HG03521 (cell line): ENCODE results near the gene FXYD5.

Source experiments
- ATAC-seq: cut with Tn5 transposase; IDR thresholded peaks from one replicate; pipeline ENCODE4 v1.9.1; 2021; ENCODE audit warnings: mild to moderate bottlenecking, moderate library complexity; ENCODE audit not compliant: unreplicated experiment

Gene FXYD5

DNA sequence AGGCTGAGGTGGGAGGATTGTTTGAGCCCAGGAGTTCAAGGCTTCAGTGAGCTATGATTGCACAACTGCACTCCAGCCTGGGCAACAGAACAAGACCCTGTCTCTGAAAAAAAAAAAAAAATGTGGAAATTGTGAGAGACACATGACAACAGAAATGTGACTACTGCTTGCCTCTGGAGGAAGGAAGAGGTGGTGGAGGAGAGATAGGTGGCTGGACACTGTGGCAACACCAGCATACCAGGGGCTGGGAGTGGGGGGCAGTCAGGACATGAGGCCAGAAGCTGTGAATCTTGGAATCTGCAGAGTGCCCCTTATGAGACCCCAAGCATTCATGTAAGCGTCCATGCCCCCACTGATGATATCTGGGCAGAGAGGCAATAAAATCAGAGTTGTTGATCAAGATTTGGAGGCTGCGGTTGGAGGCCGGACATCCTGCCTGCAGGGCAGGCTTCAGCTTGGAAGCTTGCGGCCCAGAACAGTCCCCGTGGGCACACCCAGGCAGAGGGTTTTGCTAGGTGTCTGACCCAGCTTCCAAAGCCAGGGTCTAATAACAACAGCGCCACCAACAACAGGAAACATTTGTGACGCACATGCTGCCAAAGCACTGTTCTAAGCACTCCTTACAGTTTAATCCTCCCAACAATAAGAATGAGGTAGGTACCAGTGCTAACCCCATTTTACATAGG lies 57.2 kb downstream of the FXYD5 start:
- ATAC-seq: no peak

DNA sequence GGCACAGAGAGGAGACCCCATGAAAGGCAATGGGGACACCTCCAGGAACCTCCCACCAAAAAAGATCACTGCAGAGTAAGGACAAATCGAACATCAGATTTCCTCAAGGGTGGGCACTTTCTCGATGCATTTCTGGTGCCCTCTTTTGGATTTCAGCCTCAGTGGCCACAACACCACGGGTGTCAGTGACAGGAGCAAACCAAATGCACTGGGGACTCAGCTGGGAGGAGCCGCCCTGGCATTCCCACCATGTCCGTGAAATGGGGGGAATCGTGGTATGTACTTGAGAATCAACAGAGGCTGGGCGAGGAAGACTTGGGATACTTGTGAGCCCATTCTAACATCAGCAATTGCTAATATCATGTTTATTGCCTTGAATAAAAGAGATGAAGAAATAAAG lies 57.7 kb downstream of the FXYD5 start:
- no peak for ATAC-seq

DNA sequence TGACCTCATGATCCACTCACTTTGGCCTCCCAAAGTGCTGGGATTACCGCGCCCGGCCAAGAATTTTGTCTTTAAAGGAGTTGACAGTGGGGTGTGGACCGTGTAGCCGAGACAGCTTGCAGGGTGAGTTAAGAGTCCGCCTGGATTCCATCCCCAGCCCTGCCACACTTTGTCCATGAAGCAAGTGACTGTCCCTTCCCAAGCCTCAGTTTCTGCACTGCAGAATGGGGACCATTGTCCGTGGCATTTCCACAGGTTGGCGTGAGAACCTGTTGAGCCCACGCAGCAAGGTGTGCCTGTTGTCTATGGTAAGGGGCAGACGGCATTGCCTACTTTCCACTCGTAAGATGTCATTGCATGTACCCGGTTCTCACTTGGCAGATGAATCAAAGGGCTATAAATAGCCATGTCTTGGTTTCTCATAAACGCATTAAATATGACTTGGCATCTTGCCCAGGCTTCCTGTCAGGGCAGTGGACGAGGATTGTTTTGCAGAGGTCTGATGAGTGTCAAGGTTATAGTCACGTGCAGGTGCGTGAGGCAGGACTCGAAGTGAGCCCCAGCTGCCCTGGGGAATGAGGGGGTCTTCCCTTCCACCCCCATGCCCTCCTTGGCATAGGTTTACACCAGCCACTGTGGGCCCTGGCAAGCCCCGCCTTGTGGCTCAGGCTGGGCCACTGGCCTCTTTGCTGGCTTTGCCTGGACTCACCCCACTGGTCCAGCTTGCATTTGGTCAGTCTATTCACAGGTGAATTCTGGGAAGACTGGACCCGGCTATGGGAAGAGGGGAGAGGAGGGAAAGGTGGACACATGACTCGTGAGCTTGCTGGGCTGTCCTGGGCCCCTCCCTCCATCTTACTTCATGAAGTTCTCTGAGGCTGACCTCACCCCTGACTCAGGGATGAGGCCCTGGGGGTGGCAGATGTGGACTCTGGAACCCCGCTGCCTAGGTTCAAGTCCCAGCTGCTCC lies 59.4 kb downstream of the FXYD5 start:
- no peak for ATAC-seq

DNA sequence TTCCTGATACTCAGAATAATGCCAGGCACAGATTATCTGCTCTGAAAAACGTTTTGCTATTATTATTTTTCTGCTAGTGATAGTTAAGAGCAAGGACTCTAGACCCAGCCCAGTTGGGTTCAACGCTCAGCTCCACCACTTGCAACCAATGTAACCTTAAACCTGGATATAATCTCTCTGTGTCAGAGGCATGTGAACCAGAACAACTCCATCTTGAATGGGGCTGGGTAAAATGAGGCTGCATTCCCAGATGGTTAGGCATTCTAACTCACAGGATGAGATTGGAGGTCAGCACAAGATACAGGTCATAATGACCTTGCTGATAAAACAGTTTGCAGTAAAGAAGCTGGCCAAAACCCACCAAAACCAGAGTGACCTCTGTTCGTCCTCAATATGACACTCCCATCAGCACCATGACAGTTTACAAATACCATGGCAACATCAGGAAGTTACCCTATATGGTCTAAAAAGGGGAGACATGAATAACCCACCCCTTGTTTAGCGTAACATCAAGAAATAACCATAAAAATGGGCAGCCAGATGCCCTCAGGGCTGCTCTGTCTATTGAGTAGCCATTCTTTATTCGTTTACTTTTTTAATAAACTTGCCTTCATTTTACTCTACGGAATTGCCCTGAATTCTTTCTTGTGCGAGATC lies 60.4 kb downstream of the FXYD5 start:
- ATAC-seq: no peak

DNA sequence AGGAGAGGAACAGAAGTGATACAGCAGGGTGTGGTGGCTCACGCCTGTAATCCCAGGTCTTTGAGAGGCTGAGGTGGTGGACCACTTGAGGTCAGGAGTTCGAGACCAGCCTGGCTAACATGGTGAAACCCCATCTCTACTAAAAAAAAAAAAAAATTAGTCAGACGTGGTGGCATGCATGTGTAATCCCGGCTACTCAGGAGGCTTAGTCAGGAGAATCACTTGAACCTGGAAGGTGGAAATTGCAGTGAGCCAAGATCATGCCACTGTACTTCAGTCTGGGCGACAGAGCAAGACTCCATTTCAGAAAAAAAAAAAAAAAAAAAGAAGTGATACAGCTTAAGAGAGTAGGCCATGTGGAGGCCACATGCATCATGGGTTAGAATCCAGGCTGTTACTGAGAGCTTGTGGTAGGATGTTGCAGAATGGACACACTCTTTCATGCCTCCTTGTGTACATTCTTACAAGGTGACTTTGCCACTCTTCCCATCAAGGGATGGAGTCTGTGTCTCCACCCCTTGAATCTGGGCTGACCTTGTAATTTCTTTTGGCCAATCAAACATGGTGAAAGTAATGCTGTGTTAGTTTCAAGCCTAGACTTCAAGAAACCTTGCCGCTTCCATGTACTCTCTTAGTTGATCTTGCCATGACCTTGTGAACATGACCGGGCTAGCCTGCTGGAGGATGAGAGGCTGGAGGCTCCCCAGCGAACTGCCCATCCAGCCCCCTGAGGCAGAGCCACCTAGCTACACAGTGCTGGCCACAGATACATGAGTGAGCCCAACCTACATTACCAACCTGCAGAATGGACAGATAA lies 61.7 kb downstream of the FXYD5 start:
- no peak for ATAC-seq

DNA sequence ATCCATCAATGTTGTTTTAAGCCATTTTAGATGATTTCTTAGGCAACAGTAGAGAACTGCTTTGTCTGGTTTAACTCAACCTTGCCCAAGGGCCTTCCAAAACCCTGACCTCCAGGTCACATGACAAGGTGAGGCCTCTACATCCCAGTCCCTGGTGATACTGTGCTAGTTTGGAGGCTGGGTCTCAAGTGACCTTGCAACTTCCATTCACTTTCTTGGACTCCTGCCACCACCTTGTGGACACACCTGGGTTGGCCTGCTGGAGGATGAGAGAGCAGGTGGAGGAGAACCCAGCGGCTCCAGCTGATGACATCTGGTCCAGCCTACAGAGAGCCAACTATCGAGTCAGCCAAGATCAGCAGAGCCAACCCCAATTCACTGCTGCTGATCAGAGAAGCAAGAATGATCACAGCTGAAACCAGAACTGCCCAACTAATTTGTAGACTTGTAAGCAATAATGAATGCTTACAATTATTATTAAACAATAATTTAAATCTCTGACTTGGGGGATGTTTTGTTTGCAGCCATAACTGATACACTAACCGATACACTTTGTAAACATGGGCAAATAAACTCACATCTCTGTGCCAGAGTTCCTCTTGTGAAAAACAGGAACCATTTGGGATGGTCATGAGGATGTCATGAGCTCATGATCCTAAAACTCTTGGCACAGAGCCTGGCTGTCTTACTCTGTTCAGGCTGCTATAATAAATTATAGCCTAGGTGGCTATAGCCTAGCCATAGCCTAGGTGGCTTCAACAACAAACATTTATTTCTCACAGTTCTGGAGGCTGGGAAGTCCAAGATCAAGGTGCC lies 62.5 kb downstream of the FXYD5 start:
- ATAC-seq: no peak

DNA sequence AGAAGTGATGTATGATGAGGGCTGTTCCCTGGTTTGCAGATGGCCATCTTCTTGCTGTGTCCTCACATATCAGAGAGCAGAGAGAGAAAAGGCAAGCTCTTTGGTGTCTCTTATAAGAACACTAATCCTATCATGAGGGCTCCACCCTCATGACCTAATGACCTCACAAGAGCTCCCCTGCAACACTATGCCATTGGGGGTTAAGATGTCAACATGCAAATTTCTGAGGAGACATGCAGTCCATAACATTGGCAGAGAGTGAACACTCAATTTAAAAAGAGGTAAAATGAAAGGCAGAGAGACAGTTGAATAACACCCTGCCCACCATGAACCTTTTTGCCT lies 63.1 kb downstream of the FXYD5 start:
- no peak for ATAC-seq

DNA sequence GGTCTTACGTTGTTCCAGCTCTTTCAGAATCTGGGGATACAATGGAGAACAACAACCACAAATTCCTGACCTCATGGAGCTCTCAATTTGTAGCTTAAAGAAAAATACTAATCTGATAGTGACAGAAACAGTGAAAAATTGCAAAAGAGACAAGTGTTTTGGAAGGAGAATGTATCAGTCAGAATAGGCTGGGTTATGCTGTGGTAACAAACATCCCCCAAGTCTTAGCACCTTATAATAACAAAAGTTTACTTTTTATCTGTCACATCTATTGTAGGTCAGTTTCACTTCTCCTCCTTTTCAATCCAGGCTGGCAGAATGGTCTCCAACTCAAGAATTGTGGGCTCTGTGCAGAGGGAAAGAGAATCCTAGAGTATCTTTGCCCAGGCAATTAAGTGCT lies 64.5 kb downstream of the FXYD5 start:
- ATAC-seq: no peak
